A549 (cell line): ENCODE measurements around the gene ATP1A4. TPM values are rescaled to one million over a fixed set of nuclear protein-coding genes. Genes with fewer than 3 reads are reported as not detected.

Experiments
- ATAC-seq, 2 experiments: fragments of 200-7000 bp in 1 of 2; fragments of >200 bp in 1 of 2; cut with Nextera tagmentation in 1 of 2; cut with Tn5 transposase in 1 of 2; 3 replicates each; pipeline versions ENCODE4 v1.8.0 to v1.9.1; 2018 to 2020; ENCODE audit warnings: mild to moderate bottlenecking in 1 of 2, moderate library complexity in 1 of 2
- CTCF ChIA-PET: fragments of 300-600 bp; sonication (Branson Sonifier 250); formaldehyde crosslinking; extraction: SDS; loops from one replicate; lab custom pipeline; 2021; ENCODE audit warnings: antibody characterized with exemption, inconsistent platforms; lab: Yijun Ruan, JAX
- POLR2A ChIA-PET: fragments of 350-600 bp; formaldehyde crosslinking; extraction: SDS; loops from one replicate; lab custom pipeline; 2021; ENCODE audit warnings: antibody characterized with exemption, inconsistent platforms; lab: Yijun Ruan, JAX
- DNase-seq, 2 experiments: peaks; one replicate each; pipeline versions ENCODE4 v3.0.0 to v3.0.0-alpha.2; 2011 to 2016; ENCODE audit warnings: low read depth in 1 of 2, low spot score in 1 of 2
- FAIRE-seq: peaks from 2 replicates; lab custom pipeline; 2011; peaks lifted over from hg19 to GRCh38; lab: Jason Lieb, UNC
- H3K27ac ChIP-seq, 2 experiments: fragments of >200 bp; sonication (Bioruptor Twin); formaldehyde crosslinking; 3 replicates each; pipeline ENCODE4 v1.5.1; 2016 to 2017
- H3K4me1 ChIP-seq: fragments of >200 bp; sonication (Bioruptor Twin); formaldehyde crosslinking; 3 replicates; pipeline ENCODE4 v1.6.1; 2016
- H3K4me2 ChIP-seq: fragments of >200 bp; sonication (Bioruptor Twin); formaldehyde crosslinking; 3 replicates; pipeline ENCODE4 v1.6.1; 2016
- H3K4me3 ChIP-seq: fragments of >200 bp; sonication (Bioruptor Twin); formaldehyde crosslinking; 3 replicates; pipeline ENCODE4 v1.5.1; 2016
- H3K9me3 ChIP-seq: fragments of >200 bp; sonication (Bioruptor Twin); formaldehyde crosslinking; 3 replicates; pipeline ENCODE4 v1.6.1; 2016
- BHLHE40 ChIP-seq: IDR thresholded peaks from 2 replicates; pipeline ENCODE4 v1.6.1; 2012; ENCODE audit warnings: low read depth, low read length, inconsistent platforms
- CBX8 ChIP-seq: fragments of 200-600 bp; sonication (generic); IDR thresholded peaks from 2 replicates; pipeline ENCODE4 v1.6.1; 2016
- CEBPB ChIP-seq, 2 experiments: fragments of >200 bp in 1 of 2; sonication (Bioruptor Twin) in 1 of 2; formaldehyde crosslinking in 1 of 2; IDR thresholded peaks; 2 replicates each; pipeline ENCODE4 v1.6.1; 2012 to 2016
- CHD2 ChIP-seq: fragments of 150-350 bp; IDR thresholded peaks from 2 replicates; pipeline ENCODE4 v1.6.1; 2014; ENCODE audit warnings: low read length; ENCODE audit not compliant: partially characterized antibody
- EHMT2 ChIP-seq: fragments of 200-600 bp; sonication (generic); IDR thresholded peaks from 2 replicates; pipeline ENCODE4 v1.6.1; 2016; ENCODE audit warnings: antibody characterized with exemption, low read depth, mild to moderate bottlenecking, moderate library complexity
- ELK1 ChIP-seq: fragments of 150-350 bp; IDR thresholded peaks from 2 replicates; pipeline ENCODE4 v1.6.1; 2014; ENCODE audit warnings: low read depth, mild to moderate bottlenecking, low read length
- ESRRA ChIP-seq: fragments of 150-350 bp; IDR thresholded peaks from 2 replicates; pipeline ENCODE4 v1.6.1; 2014; ENCODE audit warnings: mild to moderate bottlenecking, low read length, borderline replicate concordance
- FOSL2 ChIP-seq, 2 experiments: fragments of 450-650 bp in 1 of 2; fragments of >200 bp in 1 of 2; sonication (Bioruptor Twin) in 1 of 2; formaldehyde crosslinking; IDR thresholded peaks; 2 replicates each; pipeline versions ENCODE4 v1.5.0 to v1.6.1; 2016 to 2020; ENCODE audit warnings: mild to moderate bottlenecking in 1 of 2, moderate library complexity in 1 of 2
- GATA3 ChIP-seq: IDR thresholded peaks from 2 replicates; pipeline ENCODE4 v1.6.1; 2012; ENCODE audit warnings: borderline replicate concordance
- PHF8 ChIP-seq: fragments of 200-600 bp; sonication (generic); IDR thresholded peaks from 2 replicates; pipeline ENCODE4 v1.6.1; 2016; ENCODE audit warnings: low read depth, mild to moderate bottlenecking, antibody characterized with exemption, moderate library complexity, borderline replicate concordance
- REST ChIP-seq: fragments of 200-600 bp; sonication (generic); IDR thresholded peaks from 2 replicates; pipeline ENCODE4 v1.6.1; 2016; ENCODE audit warnings: antibody characterized with exemption, mild to moderate bottlenecking, moderate library complexity
- RFX5 ChIP-seq: fragments of 450-650 bp; IDR thresholded peaks from 2 replicates; pipeline ENCODE4 v1.7.1; 2014; ENCODE audit warnings: antibody characterized with exemption, mild to moderate bottlenecking, moderate library complexity
- RNF2 ChIP-seq: fragments of 200-600 bp; sonication (generic); IDR thresholded peaks from 2 replicates; pipeline ENCODE4 v1.6.1; 2016; ENCODE audit warnings: low read depth, mild to moderate bottlenecking, antibody characterized with exemption, moderate library complexity, borderline replicate concordance
- TP53 ChIP-seq: fragments of 250-450 bp; sonication (Bioruptor Pico); IDR thresholded peaks from 2 replicates; pipeline ENCODE4 v1.5.0; 2021; ENCODE audit warnings: mild to moderate bottlenecking, moderate library complexity
- ZC3H11A ChIP-seq: fragments of 450-650 bp; IDR thresholded peaks from 2 replicates; pipeline ENCODE4 v1.6.1; 2014; ENCODE audit warnings: antibody characterized with exemption, mild to moderate bottlenecking
- ZNF302 ChIP-seq: fragments of 250-450 bp; sonication (Bioruptor Pico); IDR thresholded peaks from 2 replicates; pipeline ENCODE4 v1.9.0; 2021; ENCODE audit warnings: inconsistent platforms, mild to moderate bottlenecking, moderate library complexity
- ZSCAN20 ChIP-seq: fragments of 250-450 bp; sonication (Bioruptor Pico); IDR thresholded peaks from 2 replicates; pipeline ENCODE4 v1.8.0; 2022; ENCODE audit warnings: mild to moderate bottlenecking, moderate library complexity
- WGBS: methylation state at CpG from one replicate; pipeline ENCODE4 v1.1.6; 2017; ENCODE audit errors: missing lambda C conversion rate; 5-methylcytosine and 5-hydroxymethylcytosine counted together
- polyA plus RNA-seq, 4 experiments: library from polyadenylated mRNA; depleted of rRNA in 3 of 4; stranded (reverse); fragments of >200 nt; fragmentation: RNase III in 1 of 4; extraction: RNeasy Plus Mini Kit Qiagen cat#74134 plus additional on column Dnase treatment in 1 of 4; gene quantifications; 2 replicates in 3 of 4; 3 replicates in 1 of 4; pipeline ENCODE4 v1.2.3, GENCODE V29; 2011 to 2017
- TF ChIP-seq, protein P1 (sequence below): IDR thresholded peaks from 2 replicates; pipeline ENCODE4 v1.6.1; 2012; ENCODE audit warnings: low read depth, borderline replicate concordance
- TF ChIP-seq, protein P2 (sequence below): IDR thresholded peaks from 2 replicates; pipeline ENCODE4 v1.6.1; 2012
- TF ChIP-seq, protein P3 (sequence below): fragments of >200 bp; sonication (Bioruptor Twin); formaldehyde crosslinking; IDR thresholded peaks from 3 replicates; pipeline ENCODE4 v1.5.1; 2016

The ATP1A4 gene
- polyA plus RNA-seq, 2 of the 4 experiments (the other 2 are of a cell fraction), result not detected

DNA sequence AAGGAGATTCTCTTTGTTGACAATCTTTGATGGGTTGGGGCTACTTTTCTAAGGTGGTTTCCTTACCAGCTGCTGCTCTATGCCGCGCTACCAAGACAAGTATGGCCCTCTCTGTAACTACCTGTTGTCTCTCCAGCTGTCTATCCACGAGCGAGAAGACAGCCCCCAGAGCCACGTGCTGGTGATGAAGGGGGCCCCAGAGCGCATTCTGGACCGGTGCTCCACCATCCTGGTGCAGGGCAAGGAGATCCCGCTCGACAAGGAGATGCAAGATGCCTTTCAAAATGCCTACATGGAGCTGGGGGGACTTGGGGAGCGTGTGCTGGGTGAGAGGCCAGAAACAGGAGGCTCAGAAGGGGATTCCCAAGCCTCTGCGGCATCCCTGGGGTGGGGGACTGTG, 21.4 kb upstream of the ATP1A4 start:
- 73% methylated on average over 11 of the region's 11 CpGs for WGBS
- Histone ChIP-seq H3K4me1 (peaks cover 47% of the 10 kb centered on the region), H3K27ac (peak overlapping the region; percentile 60 to 85; a peak in 5 of 6 replicates), H3K4me2 (no peak overlapping the region), H3K4me3 (no peak overlapping the region), H3K9me3 (no peaks in the 10 kb centered on the region)
- TF ChIP-seq CEBPB (IDR thresholded peaks at IDR 0.05), result no peak
- no peak for TF ChIP-seq EHMT2
- no peak for TF ChIP-seq ZC3H11A
- TF ChIP-seq, protein P1, sequence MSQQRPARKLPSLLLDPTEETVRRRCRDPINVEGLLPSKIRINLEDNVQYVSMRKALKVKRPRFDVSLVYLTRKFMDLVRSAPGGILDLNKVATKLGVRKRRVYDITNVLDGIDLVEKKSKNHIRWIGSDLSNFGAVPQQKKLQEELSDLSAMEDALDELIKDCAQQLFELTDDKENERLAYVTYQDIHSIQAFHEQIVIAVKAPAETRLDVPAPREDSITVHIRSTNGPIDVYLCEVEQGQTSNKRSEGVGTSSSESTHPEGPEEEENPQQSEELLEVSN, result no peak
- no peak for TF ChIP-seq BHLHE40
- no peak for TF ChIP-seq ZNF302 (CRISPR knock-in tag)
- no peak for TF ChIP-seq CHD2
- no peak for TF ChIP-seq TP53 (CRISPR knock-in tag)
- TF ChIP-seq ESRRA, result no peak
- no peak for TF ChIP-seq RFX5
- TF ChIP-seq PHF8, result no peak
- no peak for TF ChIP-seq FOSL2 (IDR thresholded peaks at IDR 0.05)
- no peak for TF ChIP-seq FOSL2 (CRISPR knock-in tag; IDR thresholded peaks at IDR 0.05)
- TF ChIP-seq ELK1, result no peak
- TF ChIP-seq GATA3, result no peak
- TF ChIP-seq REST, result no peak
- no peak for TF ChIP-seq RNF2
- TF ChIP-seq, protein P2, sequence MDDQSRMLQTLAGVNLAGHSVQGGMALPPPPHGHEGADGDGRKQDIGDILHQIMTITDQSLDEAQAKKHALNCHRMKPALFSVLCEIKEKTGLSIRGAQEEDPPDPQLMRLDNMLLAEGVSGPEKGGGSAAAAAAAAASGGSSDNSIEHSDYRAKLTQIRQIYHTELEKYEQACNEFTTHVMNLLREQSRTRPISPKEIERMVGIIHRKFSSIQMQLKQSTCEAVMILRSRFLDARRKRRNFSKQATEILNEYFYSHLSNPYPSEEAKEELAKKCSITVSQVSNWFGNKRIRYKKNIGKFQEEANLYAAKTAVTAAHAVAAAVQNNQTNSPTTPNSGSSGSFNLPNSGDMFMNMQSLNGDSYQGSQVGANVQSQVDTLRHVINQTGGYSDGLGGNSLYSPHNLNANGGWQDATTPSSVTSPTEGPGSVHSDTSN, result no peak
- TF ChIP-seq ZSCAN20, result no peak
- TF ChIP-seq, protein P3, sequence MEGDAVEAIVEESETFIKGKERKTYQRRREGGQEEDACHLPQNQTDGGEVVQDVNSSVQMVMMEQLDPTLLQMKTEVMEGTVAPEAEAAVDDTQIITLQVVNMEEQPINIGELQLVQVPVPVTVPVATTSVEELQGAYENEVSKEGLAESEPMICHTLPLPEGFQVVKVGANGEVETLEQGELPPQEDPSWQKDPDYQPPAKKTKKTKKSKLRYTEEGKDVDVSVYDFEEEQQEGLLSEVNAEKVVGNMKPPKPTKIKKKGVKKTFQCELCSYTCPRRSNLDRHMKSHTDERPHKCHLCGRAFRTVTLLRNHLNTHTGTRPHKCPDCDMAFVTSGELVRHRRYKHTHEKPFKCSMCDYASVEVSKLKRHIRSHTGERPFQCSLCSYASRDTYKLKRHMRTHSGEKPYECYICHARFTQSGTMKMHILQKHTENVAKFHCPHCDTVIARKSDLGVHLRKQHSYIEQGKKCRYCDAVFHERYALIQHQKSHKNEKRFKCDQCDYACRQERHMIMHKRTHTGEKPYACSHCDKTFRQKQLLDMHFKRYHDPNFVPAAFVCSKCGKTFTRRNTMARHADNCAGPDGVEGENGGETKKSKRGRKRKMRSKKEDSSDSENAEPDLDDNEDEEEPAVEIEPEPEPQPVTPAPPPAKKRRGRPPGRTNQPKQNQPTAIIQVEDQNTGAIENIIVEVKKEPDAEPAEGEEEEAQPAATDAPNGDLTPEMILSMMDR, result no peak
- no peak for TF ChIP-seq CBX8
- FAIRE-seq (no peak), ATAC-seq (no peak), DNase-seq (no peak)
- CTCF ChIA-PET, result interaction anchor here (1.2 to 23.7 kb wide), 3 partner anchors 17 to 63 kb away, joined by 6 to 222 read pairs (median 7); no protein-coding TSS in a partner anchor
- POLR2A ChIA-PET, result no interaction called here
